Thyroid gland (tissue), 4 donors: ENCODE results near the gene ERMP1. TPM values are rescaled to one million over a fixed set of nuclear protein-coding genes. Genes with fewer than 3 reads are reported as not detected.
A peak's percentile ranks its signal among the peaks of the same experiment; 100 is the strongest.

Experiments
- DNase-seq, 2 donors: peaks; one replicate each; pipeline ENCODE4 v3.0.0-alpha.2; 2019
- H3K27ac ChIP-seq, 3 donors: fragments of 200-600 bp; sonication (generic); 1 replicate in 2 of 3; 2 replicates in 1 of 3; pipeline ENCODE4 v1.5.1; 2016 to 2019; ENCODE audit warnings: mild to moderate bottlenecking in 1 of 3, moderate library complexity in 1 of 3
- H3K27me3 ChIP-seq: fragments of 200-600 bp; sonication (generic); one replicate; pipeline ENCODE4 v1.5.1; 2019
- H3K36me3 ChIP-seq, 2 donors: fragments of 200-600 bp; sonication (generic); one replicate each; pipeline ENCODE4 v1.5.1; 2016 to 2019
- H3K4me1 ChIP-seq, 2 donors: fragments of 200-600 bp; sonication (generic); one replicate each; pipeline ENCODE4 v1.5.1; 2017 to 2019
- H3K4me3 ChIP-seq, 3 donors: fragments of 200-600 bp; sonication (generic); replicated peaks in 1 of 3; 1 replicate in 2 of 3; 2 replicates in 1 of 3; pipeline ENCODE4 v1.5.1; 2016; ENCODE audit warnings: mild to moderate bottlenecking in 1 of 3
- H3K9me3 ChIP-seq: fragments of 200-600 bp; sonication (generic); one replicate; pipeline ENCODE4 v1.5.1; 2017
- CTCF ChIP-seq, 6 experiments: fragments of 200-600 bp in 3 of 6; fragments of 450-650 bp in 3 of 6; sonication (generic) in 3 of 6; IDR thresholded peaks; one replicate each; pipeline ENCODE4 v1.5.1; 2016 to 2019; ENCODE audit warnings: antibody characterized with exemption in 6 of 6, mild to moderate bottlenecking in 2 of 6, inconsistent platforms in 1 of 6, moderate library complexity in 1 of 6
- POLR2A ChIP-seq, 2 donors: fragments of 450-650 bp; IDR thresholded peaks; one replicate each; pipeline ENCODE4 v1.6.1; 2017; ENCODE audit warnings: antibody characterized with exemption in 2 of 2, mild to moderate bottlenecking in 2 of 2, moderate library complexity in 1 of 2
- WGBS, 2 donors: methylation state at CpG; one replicate each; pipeline ENCODE4 v1.1.5; 2017; 5-methylcytosine and 5-hydroxymethylcytosine counted together
- intact Hi-C: fragments of 100-400 bp; cut with DNase I; formaldehyde crosslinking; loops from one replicate; pipeline ENCODE4 v1.15.1; 2023
- total RNA-seq, 4 donors: library from RNA; depleted of rRNA; stranded (reverse); fragments of >200 nt; gene quantifications; one replicate each; pipeline ENCODE4 v1.2.3, GENCODE V29; 2016

The ERMP1 gene
- total RNA-seq, 4 donors from 2014 or later, result 68.3 to 79.5 (median 75.2) TPM

- Histone ChIP-seq H3K9me3 (no peaks in the 10 kb centered on the region), H3K27me3 (no peaks in the 10 kb centered on the region), H3K36me3 (no peaks in the 10 kb centered on the region), H3K4me3 (no peak overlapping the region), H3K27ac (peak overlapping the region; percentile 34 to 74 (median 66)), H3K4me1 (peaks cover 6 to 11% of the 10 kb centered on the region in 2 donors)
- 37 to 56% methylated on average over 3 of the region's 3 CpGs for WGBS, 2 donors
- intact Hi-C loops, result no loop called here
- DNase-seq, result peak; percentile 97
- no peak for TF ChIP-seq CTCF (IDR thresholded peaks at IDR 0.05)
Observed at GRCh38 chr9:5870691-5871090, 37.8 kb upstream of the ERMP1 start.

GRCh38 chr9:5870020-5870339, 37.1 kb upstream of the ERMP1 start:
- H3K36me3 ChIP-seq, result no peaks in the 10 kb centered on the region
- intact Hi-C loops, result no loop called here
- TF ChIP-seq POLR2A (IDR thresholded peaks at IDR 0.05) (no peak), CTCF (IDR thresholded peaks at IDR 0.05) (no peak)
- 72 to 85% methylated on average over 2 of the region's 2 CpGs for WGBS, 2 donors
- no peaks in the 10 kb centered on the region for H3K27me3 ChIP-seq
- H3K9me3 ChIP-seq, result no peaks in the 10 kb centered on the region
- peak overlapping the region; percentile 34 to 74 (median 57) for H3K27ac ChIP-seq
- no peak for DNase-seq
- peaks cover 6 to 11% of the 10 kb centered on the region in 2 donors for H3K4me1 ChIP-seq
- no peak overlapping the region for H3K4me3 ChIP-seq

GRCh38 chr9:5869315-5870019, 36.5 kb upstream of the ERMP1 start:
- no peak for DNase-seq
- 81 to 89% methylated on average over 3 of the region's 3 CpGs for WGBS, 2 donors

GRCh38 chr9:5868235-5868634, 35.3 kb upstream of the ERMP1 start:
- Histone ChIP-seq H3K36me3 (no peaks in the 10 kb centered on the region), H3K4me3 (no peak overlapping the region), H3K27me3 (no peaks in the 10 kb centered on the region), H3K27ac (no peak overlapping the region), H3K9me3 (no peaks in the 10 kb centered on the region), H3K4me1 (peaks cover 6 to 11% of the 10 kb centered on the region in 2 donors)
- DNase-seq, result no peak
- 74 to 77% methylated on average over 9 of the region's 9 CpGs for WGBS, 2 donors
- intact Hi-C loops, result no loop called here
- no peak for TF ChIP-seq POLR2A (IDR thresholded peaks at IDR 0.05)
- no peak for TF ChIP-seq CTCF (IDR thresholded peaks at IDR 0.05)

More at GRCh38 chr9:5869315-5870019, 36.5 kb upstream of the ERMP1 start:
- intact Hi-C loops, result no loop called here
- Histone ChIP-seq H3K4me1 (peaks cover 6 to 11% of the 10 kb centered on the region in 2 donors), H3K4me3 (no peak overlapping the region), H3K27me3 (no peaks in the 10 kb centered on the region), H3K27ac (peak overlapping the region in 1 of 3 donors; percentile 74), H3K9me3 (no peaks in the 10 kb centered on the region), H3K36me3 (no peaks in the 10 kb centered on the region)
- TF ChIP-seq CTCF (IDR thresholded peaks at IDR 0.05) (peak in 1 of 6 experiments; percentile 11), POLR2A (IDR thresholded peaks at IDR 0.05) (no peak)

GRCh38 chr9:5866685-5867084, 33.8 kb upstream of the ERMP1 start:
- no peak for TF ChIP-seq CTCF (IDR thresholded peaks at IDR 0.05)
- no peak for TF ChIP-seq POLR2A (IDR thresholded peaks at IDR 0.05)
- H3K27ac ChIP-seq, result no peak overlapping the region
- no peak for DNase-seq
- WGBS, 2 donors, result 90 to 98% methylated on average over 3 of the region's 3 CpGs
- H3K9me3 ChIP-seq, result no peaks in the 10 kb centered on the region
- no peaks in the 10 kb centered on the region for H3K27me3 ChIP-seq
- peaks cover 6 to 11% of the 10 kb centered on the region in 2 donors for H3K4me1 ChIP-seq
- H3K4me3 ChIP-seq, result no peak overlapping the region
- H3K36me3 ChIP-seq, result no peaks in the 10 kb centered on the region
- intact Hi-C loops, result no loop called here
